Stimulated activated CD4-positive, alpha-beta T cell treated with anti-CD3 and anti-CD28 coated beads, Interleukin-2, amount 100 ng/mL, for 4 hours (primary cell): ENCODE measurements around the gene MTMR10.

Experiments
- DNase-seq: peaks from one replicate; pipeline ENCODE4 v3.0.0-alpha.2; 2020; ENCODE audit warnings: low read depth

Gene MTMR10

GRCh38 chr15:30991255-30992235 lies at the start of gene MTMR10:
Gene MTMR10, minus strand, starts transcription at chr15:30991628. Its CDS starts 122 bp downstream, at chr15:30991506.
- DNase-seq, result peak; percentile 52

GRCh38 chr15:31040611-31041010 lies 49.2 kb upstream of the MTMR10 start:
- no peak for DNase-seq

- no peak for DNase-seq
Observed at GRCh38 chr15:31039961-31040360, 48.5 kb upstream of the MTMR10 start.

- DNase-seq, result no peak
Observed at GRCh38 chr15:31037731-31038477, 46.5 kb upstream of the MTMR10 start.

- no peak for DNase-seq
Observed at GRCh38 chr15:31036783-31037182, 45.4 kb upstream of the MTMR10 start.

GRCh38 chr15:31035610-31036009 lies 44.2 kb upstream of the MTMR10 start:
- no peak for DNase-seq

- no peak for DNase-seq
Observed at GRCh38 chr15:31034152-31034551, 42.7 kb upstream of the MTMR10 start.

GRCh38 chr15:31032961-31033371 lies 41.5 kb upstream of the MTMR10 start:
- no peak for DNase-seq

- DNase-seq, result no peak
Observed at GRCh38 chr15:31031471-31032067, 40.1 kb upstream of the MTMR10 start.

- no peak for DNase-seq
Observed at GRCh38 chr15:31027910-31028578, 36.6 kb upstream of the MTMR10 start.

- DNase-seq, result no peak
Observed at GRCh38 chr15:31025996-31026395, 34.6 kb upstream of the MTMR10 start.

- DNase-seq, result no peak
Observed at GRCh38 chr15:31024979-31025378, 33.6 kb upstream of the MTMR10 start.

GRCh38 chr15:31024330-31024729 lies 32.9 kb upstream of the MTMR10 start:
- DNase-seq, result no peak

- DNase-seq, result no peak
Observed at GRCh38 chr15:31023841-31024240, 32.4 kb upstream of the MTMR10 start.

- no peak for DNase-seq
Observed at GRCh38 chr15:31021067-31021665, 29.7 kb upstream of the MTMR10 start.

GRCh38 chr15:31020542-31020941 lies 29.1 kb upstream of the MTMR10 start:
- no peak for DNase-seq

GRCh38 chr15:31019986-31020385 lies 28.6 kb upstream of the MTMR10 start:
- no peak for DNase-seq

- no peak for DNase-seq
Observed at GRCh38 chr15:31017311-31017710, 25.9 kb upstream of the MTMR10 start.

- DNase-seq, result no peak
Observed at GRCh38 chr15:31016446-31016915, 25.1 kb upstream of the MTMR10 start.

GRCh38 chr15:31014608-31014925 lies 23.1 kb upstream of the MTMR10 start:
- no peak for DNase-seq

- no peak for DNase-seq
Observed at GRCh38 chr15:31013863-31014607, 22.6 kb upstream of the MTMR10 start.
